Measurements from ENCODE around the gene TNFAIP3.

- no peak for TF ChIP-seq MAX (IDR thresholded peaks at IDR 0.05; ENCODE audit: low read depth, low read length)
- no peak for TF ChIP-seq CTCF (IDR thresholded peaks at IDR 0.05; ENCODE audit: low read depth, low read length)
Observed at GRCh38 chr6:137890983-137891537, 24.0 kb downstream of the TNFAIP3 start.

Measured in NB4 (cell line).